GM19023 (cell line): Measurements from ENCODE around the gene PSMD8.
"Not testable (repeated sequence)": the region's sequence is repeated elsewhere in the genome, so short reads cannot be mapped to it uniquely, and the experiment has no call there.

Experiments
- ATAC-seq: cut with Tn5 transposase; IDR thresholded peaks from one replicate; pipeline ENCODE4 v1.9.1; 2021; ENCODE audit warnings: mild to moderate bottlenecking, moderate library complexity; ENCODE audit not compliant: unreplicated experiment

The PSMD8 gene

DNA sequence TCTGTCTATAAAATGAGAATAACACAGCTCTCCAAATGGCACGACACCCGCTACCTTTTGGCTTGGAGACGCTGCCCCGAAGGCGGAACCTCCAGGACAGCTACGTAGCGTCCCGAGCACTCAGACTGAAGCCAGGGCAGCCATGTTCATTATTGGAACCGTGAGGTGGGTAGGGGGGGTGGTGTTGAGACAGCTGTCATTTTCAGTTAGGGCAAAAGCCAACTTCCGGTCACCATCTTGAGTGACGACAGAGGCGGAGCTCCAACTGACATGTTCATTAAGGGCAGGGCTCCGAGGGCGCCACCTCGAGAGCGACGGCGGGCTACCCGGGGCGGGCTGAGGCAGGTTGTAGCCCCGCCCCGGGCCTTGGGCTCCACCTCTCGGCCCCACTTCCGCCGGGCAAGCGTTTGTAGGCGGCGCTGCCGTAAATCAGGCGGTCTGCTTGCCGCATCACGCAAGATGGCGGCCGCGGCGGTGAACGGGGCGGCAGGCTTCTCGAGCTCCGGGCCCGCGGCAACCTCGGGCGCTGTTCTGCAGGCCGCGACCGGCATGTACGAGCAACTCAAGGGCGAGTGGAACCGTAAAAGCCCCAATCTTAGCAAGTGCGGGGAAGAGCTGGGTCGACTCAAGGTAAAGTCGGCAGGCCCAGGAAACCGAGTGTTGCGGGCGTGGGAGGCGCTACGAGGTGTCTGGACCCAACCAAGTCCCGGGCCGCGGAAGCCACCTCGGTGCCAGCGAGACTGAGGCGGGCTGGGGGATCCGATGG, at the start of gene PSMD8:
Gene PSMD8 (plus strand): TSS at position 240 of the 766 bp plus-strand sequence. CDS start 31 bp downstream, at position 271.
- ATAC-seq, result peak; percentile 96

DNA sequence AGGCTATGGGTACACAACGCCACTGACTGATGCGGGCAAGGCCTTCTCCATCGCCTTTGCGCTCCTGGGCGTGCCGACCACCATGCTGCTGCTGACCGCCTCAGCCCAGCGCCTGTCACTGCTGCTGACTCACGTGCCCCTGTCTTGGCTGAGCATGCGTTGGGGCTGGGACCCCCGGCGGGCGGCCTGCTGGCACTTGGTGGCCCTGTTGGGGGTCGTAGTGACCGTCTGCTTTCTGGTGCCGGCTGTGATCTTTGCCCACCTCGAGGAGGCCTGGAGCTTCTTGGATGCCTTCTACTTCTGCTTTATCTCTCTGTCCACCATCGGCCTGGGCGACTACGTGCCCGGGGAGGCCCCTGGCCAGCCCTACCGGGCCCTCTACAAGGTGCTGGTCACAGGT, 47.8 kb upstream of the PSMD8 start:
- ATAC-seq, result no peak

DNA sequence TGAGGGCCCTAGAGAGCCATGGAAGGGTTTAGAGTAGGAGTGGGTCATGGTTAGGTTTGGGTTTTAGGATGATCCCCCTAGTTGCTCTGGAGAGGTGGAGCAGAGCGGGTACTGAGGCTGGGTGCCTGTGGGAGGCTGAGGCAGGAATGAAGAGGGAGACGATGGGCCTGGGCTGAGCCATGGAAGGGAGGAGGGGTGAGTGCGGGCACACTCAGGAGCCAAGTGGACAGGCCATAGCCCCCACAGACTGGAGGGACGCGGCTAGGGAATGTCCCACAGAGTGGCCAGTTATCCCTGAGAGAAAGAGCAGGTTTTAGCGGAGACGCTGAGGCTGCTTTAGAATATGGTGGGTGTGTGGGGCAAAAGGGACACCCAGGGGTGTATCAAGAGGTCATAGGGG, 44.7 kb upstream of the PSMD8 start:
- ATAC-seq, result no peak

DNA sequence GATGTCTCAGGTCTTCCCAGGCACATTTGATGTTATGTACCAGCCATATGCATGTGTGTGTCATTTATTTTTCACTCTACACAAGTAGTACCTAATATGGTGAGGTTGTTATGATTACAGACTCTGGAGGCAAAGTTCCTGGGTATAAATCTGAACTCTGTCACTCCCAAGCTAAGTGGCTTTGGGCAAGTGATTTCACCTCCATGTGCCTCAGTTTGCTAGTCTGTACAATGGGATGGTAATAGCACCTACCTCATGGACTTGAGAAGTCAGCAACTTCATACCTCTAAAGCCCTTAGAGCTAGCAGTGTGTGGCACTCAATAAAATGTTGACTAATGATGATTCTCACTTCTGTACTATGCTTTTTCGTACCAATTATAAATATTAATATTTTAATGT, 42.6 kb upstream of the PSMD8 start:
- ATAC-seq, result no peak

DNA sequence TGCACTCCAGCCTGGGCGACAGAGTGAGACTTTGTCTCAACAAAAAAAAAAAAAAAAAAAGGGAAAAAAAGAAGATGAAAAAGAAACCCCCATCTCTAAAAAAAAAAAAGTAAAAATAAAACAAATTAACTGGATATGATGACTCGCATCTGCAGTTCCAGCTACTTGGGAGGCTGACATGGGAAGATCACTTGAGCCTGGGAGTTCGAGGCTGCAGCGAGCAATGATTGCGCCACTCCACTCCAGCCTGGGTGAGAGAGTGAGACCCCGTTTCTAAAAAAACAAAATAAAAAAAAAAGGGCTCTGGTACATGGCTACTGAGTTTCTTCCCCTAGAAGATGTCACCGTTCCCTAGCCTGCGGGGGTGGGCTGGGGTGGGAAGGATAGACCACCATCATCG, 41.1 kb upstream of the PSMD8 start:
- ATAC-seq, result no peak

DNA sequence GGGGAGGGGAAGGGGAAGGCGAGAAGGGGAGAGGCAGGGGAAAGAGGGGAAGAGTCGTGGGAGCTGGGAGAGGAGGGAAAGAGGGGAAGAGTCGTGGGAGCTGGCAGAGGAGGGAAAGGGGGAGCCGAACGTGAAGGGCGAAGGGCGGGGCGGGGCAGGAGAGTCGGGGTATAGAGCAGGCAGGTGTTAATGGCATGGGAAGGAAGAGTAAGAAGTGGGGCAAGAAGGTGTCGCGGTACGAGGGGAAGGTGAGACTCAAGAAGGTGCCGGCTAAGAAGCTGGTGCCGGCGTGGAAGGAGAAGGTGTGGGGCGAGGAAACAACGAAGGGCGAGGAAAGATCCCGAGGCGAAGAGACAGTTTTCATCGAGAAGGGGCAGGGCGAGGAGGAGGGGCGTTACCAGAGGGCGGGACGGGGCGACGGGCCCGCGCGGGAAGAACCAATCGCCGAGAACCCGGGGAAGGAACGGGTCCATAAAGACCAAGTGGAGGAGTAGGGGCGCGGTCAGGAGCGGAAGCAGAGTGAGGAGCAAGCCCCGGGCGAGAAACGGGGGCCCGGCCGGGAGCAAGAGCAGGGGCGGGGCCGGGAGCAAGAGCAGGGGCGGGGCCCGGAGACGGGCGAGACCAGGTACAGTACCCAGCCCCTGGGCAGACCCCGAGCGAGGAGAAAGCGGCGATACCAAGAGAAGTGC, 38.3 kb upstream of the PSMD8 start:
- ATAC-seq, result peak; percentile 70

DNA sequence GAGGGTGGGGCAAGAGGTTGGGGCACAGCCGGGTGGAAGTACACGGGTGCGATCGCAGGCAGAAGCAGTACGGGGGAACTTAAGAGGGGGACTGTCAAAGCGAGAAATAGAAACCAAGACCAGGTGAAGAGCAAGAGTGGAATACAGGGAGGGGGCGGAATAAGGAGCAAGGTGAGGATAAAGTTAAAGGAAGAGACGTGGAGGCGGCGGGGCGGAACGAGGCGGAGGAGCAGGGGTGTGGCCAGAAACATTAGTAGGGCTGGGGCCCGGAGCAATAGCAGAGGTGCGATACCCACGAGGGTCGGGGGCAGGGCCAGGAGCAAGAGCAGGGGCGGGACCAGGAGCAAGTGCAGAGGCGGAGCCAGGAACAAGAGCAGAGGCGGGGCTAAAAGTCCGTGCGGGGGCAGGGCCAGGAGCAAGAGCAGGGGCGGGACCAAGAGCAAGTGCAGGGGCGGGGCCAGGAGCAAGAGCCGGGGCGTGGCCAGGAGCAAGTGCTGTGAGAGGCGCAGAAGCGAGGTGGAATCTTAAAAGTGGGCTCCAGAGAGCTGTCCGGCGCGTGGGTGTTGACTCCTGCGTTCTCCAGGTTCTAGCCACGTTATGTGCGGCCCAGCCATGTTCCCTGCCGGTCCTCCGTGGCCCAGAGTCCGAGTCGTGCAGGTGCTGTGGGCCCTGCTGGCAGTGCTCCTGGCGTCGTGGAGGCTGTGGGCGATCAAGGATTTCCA, 37.6 kb upstream of the PSMD8 start:
- ATAC-seq, result peak; percentile 50

DNA sequence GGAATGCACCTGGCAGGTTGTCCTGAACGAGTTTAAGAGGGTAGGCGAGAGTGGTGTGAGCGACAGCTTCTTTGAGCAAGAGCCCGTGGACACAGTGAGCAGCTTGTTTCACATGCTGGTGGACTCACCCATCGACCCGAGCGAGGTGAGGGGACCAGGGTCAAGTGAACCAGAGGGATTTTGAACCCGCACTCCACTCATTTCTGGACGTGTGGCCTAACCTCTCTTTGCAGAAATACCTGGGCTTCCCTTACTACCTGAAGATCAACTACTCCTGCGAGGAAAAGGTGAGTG, 37.1 kb upstream of the PSMD8 start:
- ATAC-seq, result no peak

DNA sequence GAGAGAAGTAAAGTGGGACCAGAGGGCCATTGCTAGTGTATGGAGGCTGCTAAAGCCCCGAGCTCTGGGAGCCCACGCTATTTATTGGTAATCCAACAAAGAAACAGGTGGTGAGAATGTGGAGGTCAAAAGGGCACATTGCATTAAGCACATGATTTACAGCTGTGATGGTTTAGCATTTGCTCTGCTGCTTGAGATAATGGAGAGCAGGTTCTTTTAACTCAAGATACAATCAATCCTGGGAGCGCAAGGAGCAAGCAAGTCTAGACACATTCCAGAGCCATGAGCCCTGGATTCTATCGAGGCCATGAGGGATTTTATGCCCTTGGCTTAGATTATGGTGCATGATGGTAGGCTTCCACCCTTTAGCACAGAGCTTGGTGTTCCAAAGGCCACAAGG, 35.4 kb upstream of the PSMD8 start:
- not testable (repeated sequence) for ATAC-seq

DNA sequence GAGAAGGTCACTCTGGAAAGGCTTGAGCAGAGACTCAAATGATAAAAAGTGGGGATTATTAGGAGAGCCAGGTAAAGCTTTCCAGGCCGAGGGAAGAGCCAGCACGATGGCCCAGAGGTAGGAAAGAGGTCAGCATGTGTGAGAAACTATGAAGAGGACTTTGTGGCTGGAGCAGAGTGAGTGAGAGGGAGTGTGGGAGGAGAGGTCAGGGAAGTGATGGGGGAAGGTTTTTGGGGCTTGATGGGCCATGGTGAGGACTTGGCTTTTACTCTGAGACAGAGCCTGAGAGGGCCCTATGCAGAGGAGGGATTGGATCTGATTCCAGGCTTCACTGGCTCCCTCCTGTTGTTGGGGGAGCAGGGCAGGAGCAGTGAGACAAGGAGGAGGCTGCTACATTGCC, 33.4 kb upstream of the PSMD8 start:
- no peak for ATAC-seq

DNA sequence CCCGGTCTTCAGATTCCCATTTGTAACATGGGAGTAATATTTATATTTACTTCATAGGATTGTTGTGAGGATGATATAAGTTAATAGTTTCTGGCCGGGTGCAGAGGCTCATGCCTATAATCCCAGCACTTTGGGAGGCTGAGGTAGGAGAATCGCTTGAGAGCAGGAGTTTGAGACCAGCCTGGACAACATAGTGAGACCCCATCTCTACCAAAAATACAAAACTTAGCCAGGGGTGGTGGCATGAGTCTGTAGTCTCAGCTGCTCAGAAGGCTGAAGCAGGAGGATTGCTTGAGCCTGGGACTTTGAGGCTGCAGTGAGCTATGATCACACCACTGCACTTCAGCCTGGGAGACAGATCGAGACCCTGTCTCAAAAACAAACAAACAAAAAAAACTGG, 27.5 kb upstream of the PSMD8 start:
- ATAC-seq, result no peak

DNA sequence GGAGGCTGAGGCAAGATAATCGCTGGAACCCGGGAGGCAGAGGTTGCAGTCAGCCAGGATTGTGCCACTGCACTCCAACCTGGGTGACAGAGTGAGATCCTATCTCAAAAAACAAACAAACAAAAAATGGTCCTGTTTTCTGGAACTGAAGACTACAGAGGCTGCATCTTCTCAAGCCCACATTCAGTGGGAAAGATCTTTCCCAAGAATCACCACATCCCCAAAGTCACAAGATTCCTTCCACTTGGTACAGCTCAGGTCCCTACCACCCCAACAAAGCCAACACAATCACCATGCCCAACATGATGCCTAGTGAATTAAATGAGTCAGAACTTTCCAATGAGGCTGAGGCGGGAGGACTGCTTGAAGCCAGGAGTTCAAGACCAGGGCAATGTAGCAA, 23.5 kb upstream of the PSMD8 start:
- no peak for ATAC-seq

DNA sequence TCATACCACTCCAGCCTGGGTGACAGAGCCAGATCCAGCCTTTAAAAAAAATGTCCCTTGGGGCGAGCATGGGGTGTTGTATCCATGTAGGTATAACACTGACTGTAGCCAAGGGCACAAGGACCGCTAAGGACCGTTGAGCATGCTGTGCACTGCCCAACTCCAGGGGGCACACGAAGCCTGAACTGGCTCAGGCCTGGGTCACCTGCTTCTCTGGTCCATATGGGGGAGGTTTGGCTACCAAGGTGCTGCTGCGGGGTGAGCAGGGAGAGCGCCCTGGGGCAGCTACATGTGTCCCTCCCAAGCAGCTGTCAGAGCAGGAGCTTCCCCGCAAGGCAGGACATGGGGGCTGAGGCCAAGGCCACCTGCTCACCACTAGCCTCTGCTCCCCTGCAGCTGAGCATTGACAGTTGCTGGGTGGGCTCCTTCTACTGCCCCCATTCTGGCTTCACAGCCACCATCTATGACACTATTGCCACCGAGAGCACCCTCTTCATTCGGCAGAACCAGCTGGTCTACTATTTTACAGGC, 22.4 kb upstream of the PSMD8 start:
- no peak for ATAC-seq

DNA sequence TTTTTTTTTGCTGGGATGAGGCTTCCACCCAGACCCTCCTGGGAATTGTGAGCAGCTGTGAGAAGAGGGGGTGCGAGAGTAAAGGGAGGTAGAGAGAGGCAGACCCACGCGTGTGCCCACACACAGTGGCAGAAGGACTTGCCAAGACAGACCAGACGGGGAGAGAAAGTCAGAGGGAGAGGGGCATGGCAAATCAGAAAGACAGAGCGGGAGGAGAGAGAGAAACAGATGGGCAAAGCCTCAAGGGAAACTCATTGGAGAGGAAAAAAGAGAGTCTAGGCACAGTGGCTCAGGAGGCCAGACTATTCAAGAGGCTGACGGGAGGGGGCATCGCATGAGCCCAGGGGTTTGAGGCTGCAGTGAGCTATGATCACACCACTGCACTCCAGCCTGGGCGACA, 21.8 kb upstream of the PSMD8 start:
- no peak for ATAC-seq

DNA sequence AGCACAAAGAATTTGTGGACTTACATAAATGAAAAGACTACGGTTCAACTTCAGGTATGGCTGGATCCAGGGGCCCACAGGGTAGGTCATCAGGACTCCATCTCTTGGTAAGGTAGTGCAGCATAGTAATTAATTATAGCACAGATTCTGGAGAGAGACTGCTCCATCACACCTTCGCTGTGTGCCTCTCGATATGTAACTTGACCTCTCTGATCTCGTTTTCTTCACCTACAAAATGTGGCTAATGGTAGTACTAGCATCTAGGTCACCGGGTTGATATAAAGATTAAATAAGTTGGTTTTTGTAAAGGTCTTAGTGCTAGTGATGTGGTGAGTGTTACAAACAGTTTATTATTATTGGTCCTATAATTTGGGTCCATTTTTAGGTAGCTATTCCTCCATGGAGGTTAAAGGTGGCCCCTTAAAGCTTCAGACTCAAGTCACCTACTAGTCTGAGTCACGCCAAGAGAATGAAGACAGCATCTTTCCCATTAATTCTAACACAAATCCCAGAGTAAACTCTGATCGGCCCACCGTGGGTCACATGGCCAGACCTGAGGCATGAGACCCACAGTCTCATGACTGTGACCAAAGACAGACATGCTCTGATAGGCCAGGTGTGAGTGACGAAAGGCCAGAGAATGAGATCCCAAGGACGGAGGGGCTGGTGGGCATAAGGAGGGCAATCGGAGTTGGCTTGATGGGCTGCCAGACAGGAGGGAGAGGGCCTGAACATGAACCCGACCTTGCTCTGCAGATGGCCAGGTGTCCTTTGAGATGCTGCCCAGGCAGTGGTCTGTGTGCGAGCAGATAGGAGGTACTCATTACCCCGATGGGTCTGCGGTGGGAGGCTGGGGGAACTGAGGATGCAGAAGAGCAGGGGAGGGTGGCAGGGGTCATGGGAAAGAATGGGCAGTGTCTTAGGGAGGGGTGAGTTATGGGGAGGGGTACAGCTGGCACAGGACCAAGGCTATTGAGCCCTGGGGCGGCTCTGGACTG, 18.3 kb upstream of the PSMD8 start:
- no peak for ATAC-seq

DNA sequence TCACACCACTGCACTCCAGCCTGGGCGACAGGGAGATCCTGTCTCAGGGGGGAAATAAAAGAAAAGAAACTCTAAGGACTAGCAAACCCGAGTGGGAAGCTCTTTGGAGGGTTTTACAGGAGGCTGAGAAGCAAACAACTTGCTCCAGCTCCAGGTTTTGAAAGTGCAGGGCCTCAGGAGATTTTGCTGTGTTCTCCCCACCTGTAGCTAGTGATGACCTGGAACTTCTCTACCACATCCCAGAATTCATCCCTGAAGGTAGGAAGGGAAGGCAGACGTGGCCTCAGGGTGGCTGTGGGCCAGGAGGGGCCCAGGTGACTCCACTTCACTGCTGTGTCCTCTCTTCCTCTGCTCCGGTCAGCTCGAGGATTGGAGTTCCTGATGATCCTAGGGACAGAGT, 16.3 kb upstream of the PSMD8 start:
- ATAC-seq, result no peak

DNA sequence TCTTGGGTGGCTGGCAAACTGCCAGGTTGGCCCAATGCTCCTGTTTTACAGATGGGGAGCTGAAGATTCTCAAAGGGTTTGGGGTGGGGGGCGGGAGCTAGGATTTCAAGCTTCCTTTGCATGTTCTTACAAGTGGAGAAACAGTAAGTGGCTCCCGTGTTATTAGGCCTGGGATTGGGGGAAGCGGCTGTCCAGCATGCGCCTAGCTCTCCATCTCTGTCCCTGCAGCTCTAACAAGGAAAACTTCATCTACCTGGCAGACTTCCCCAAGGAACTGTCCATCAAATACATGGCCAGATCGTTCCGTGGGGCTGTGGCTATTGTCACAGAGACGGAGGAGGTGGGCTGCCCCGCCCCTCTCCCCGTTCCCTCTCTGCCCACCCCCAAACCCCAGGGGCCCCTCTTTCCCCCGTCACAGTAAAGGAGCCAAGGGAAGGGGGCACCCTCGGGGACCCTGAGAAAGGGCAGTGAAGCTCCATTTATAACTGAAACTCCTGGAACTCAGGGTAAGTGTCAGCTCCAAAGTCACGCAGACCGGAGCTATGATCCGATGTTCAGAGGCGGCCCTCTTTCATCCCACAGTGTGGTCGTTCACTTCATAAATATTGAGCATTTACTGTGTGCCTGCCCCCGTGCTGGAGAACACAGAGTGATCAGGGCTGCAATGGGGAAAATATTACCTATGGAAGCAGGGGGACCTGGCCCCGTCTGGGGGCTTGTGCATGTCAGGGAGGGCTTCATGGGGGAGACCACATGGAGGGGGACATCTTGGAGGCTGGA, 14.9 kb upstream of the PSMD8 start:
- ATAC-seq, result no peak

DNA sequence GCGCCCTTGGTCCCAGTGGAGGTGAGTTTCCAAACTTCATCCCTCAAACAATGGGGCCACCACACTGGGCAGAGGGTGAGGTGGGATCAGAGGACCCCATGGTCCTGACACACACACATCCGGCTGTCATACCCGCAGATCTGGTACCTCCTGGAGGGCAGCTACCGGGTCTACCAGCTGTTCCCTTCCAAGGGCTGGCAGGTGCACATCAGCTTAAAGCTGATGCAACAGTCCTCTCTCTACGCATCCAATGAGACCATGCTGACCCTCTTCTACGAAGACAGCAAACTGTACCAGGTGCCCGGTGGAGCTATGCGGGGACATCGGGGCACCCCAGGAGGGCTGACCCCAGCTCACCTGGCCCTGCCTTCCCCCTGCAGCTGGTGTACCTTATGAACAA, 14.0 kb upstream of the PSMD8 start:
- no peak for ATAC-seq

DNA sequence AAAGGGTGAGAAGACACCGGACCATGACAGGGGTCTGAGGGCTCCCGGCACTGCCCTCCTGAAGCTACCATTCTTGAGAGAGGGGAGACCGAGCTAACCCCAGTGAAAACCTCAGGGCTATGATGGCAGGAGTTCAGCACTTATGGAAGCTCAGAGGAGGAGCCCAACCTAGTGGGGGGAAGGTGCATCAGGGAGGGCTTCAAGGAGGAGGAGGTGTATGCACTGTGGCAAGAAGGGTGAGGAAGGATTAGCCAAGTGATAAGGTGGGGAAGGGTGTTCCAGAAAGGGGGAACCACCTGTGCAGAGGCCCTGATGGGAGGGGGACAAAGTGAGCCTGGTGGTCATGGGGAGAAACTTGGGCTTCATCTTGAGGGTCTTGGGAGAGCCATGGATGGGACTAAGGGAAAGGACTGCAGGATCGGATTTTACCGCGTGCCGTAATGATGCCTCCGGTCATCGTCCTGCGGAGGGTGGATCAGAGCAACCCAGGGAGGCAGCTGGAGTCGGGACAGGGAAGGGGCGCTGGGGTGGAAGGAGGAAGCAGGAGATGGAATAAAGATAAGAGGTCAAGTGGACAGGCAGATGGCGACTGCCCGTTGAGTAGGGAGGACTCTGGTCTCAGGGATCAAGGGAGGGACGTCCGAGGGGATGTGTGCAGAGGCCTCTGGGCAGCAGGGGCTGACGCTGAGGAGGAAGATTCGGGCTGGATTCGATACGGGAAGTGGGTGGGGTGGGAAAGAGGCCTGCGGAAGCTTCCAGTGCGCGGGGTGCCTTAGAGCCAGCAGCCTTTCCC, 13.3 kb upstream of the PSMD8 start:
- no peak for ATAC-seq
